Stomach (tissue), 4 donors: ENCODE measurements around the gene ZNRF3.

ENCODE experiments used
- CTCF ChIP-seq, 7 experiments: fragments of 450-650 bp in 4 of 7; fragments of 200-600 bp in 3 of 7; sonication (generic) in 3 of 7; IDR thresholded peaks; one replicate each; pipeline ENCODE4 v1.5.1; 2016 to 2019; ENCODE audit warnings: antibody characterized with exemption in 7 of 7, control low read depth in 2 of 7, mild to moderate bottlenecking in 1 of 7
- EP300 ChIP-seq: sonication (generic); formaldehyde crosslinking; IDR thresholded peaks from one replicate; pipeline ENCODE4 v1.6.1; 2017; ENCODE audit warnings: antibody characterized with exemption

- no peak for TF ChIP-seq CTCF (IDR thresholded peaks at IDR 0.05)
- no peak for TF ChIP-seq EP300
Measured at GRCh38 chr22:29061773-29062172, 178.4 kb downstream of the ZNRF3 start, which contains the start of gene C22orf31.
